ENCODE results near the gene EIF5B.

EIF5B gene

DNA sequence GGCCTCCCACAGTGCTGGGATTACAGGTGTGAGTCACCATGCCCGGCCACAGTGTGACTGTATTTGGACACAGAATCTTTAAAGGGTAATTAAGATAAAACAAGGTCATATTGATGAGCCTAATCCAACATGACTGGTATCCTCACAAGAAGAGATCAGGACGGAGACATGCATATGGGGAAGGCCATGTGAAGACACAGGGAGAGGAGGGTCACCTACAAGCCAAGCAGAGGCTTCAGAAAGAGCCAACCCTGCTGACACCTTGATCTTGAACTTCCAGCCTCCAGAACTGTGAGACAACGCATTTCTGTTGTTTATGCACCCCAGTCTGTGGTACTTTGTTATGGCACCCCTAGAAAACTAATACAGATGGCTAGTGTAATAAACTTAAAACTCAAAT, 80.2 kb downstream of the EIF5B start:
- Histone ChIP-seq H3K4me3 (replicated peaks; ENCODE audit: insufficient read depth, low read length) (no peak overlapping the region), H3K27ac (replicated peaks) (no peak overlapping the region), H3K27me3 (ENCODE audit: insufficient read depth, poor library complexity, severe bottlenecking) (no peaks in the 10 kb centered on the region)
- TF ChIP-seq SPI1 (IDR thresholded peaks at IDR 0.05; ENCODE audit: borderline replicate concordance, low read depth) (no peak), POLR2AphosphoS5 (IDR thresholded peaks at IDR 0.05; ENCODE audit: low read depth) (no peak), GABPA (IDR thresholded peaks at IDR 0.05; ENCODE audit: low read depth) (no peak)
- TF ChIP-seq, protein P1, sequence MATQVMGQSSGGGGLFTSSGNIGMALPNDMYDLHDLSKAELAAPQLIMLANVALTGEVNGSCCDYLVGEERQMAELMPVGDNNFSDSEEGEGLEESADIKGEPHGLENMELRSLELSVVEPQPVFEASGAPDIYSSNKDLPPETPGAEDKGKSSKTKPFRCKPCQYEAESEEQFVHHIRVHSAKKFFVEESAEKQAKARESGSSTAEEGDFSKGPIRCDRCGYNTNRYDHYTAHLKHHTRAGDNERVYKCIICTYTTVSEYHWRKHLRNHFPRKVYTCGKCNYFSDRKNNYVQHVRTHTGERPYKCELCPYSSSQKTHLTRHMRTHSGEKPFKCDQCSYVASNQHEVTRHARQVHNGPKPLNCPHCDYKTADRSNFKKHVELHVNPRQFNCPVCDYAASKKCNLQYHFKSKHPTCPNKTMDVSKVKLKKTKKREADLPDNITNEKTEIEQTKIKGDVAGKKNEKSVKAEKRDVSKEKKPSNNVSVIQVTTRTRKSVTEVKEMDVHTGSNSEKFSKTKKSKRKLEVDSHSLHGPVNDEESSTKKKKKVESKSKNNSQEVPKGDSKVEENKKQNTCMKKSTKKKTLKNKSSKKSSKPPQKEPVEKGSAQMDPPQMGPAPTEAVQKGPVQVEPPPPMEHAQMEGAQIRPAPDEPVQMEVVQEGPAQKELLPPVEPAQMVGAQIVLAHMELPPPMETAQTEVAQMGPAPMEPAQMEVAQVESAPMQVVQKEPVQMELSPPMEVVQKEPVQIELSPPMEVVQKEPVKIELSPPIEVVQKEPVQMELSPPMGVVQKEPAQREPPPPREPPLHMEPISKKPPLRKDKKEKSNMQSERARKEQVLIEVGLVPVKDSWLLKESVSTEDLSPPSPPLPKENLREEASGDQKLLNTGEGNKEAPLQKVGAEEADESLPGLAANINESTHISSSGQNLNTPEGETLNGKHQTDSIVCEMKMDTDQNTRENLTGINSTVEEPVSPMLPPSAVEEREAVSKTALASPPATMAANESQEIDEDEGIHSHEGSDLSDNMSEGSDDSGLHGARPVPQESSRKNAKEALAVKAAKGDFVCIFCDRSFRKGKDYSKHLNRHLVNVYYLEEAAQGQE (IDR thresholded peaks at IDR 0.05; ENCODE audit: insufficient replicate concordance, low read depth) = no peak
- TF ChIP-seq, protein P2, sequence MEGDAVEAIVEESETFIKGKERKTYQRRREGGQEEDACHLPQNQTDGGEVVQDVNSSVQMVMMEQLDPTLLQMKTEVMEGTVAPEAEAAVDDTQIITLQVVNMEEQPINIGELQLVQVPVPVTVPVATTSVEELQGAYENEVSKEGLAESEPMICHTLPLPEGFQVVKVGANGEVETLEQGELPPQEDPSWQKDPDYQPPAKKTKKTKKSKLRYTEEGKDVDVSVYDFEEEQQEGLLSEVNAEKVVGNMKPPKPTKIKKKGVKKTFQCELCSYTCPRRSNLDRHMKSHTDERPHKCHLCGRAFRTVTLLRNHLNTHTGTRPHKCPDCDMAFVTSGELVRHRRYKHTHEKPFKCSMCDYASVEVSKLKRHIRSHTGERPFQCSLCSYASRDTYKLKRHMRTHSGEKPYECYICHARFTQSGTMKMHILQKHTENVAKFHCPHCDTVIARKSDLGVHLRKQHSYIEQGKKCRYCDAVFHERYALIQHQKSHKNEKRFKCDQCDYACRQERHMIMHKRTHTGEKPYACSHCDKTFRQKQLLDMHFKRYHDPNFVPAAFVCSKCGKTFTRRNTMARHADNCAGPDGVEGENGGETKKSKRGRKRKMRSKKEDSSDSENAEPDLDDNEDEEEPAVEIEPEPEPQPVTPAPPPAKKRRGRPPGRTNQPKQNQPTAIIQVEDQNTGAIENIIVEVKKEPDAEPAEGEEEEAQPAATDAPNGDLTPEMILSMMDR (IDR thresholded peaks at IDR 0.05; ENCODE audit: insufficient read depth, low read length) = no peak
- no peak for DNase-seq (ENCODE audit: low read depth in 1 of 2, low spot score in 1 of 2)

DNA sequence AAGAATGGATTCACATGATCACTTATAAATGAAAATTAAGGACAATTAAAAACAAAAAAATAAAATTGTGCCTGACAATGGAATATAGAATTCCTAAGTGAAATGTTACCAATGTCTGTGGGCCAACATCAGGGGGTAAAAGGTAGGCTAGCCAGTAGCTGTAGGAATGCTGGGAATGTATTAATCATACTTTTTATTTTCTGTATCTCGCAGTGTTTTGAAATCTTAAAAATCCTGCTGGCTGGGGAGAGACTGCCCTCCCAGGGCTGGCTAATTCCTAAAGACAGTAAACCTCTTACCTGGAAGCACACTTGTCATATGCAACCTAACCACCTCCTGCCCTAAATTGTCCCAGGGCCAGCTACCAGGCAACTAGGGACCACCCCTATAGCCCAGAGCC, 82.8 kb downstream of the EIF5B start:
- Histone ChIP-seq H3K27ac (replicated peaks) (no peak overlapping the region), H3K27me3 (ENCODE audit: insufficient read depth, poor library complexity, severe bottlenecking) (no peaks in the 10 kb centered on the region), H3K4me3 (replicated peaks; ENCODE audit: insufficient read depth, low read length) (no peak overlapping the region)
- DNase-seq (ENCODE audit: low read depth in 1 of 2, low spot score in 1 of 2) = no peak
- TF ChIP-seq SPI1 (IDR thresholded peaks at IDR 0.05; ENCODE audit: borderline replicate concordance, low read depth) (no peak), POLR2AphosphoS5 (IDR thresholded peaks at IDR 0.05; ENCODE audit: low read depth) (no peak)

DNA sequence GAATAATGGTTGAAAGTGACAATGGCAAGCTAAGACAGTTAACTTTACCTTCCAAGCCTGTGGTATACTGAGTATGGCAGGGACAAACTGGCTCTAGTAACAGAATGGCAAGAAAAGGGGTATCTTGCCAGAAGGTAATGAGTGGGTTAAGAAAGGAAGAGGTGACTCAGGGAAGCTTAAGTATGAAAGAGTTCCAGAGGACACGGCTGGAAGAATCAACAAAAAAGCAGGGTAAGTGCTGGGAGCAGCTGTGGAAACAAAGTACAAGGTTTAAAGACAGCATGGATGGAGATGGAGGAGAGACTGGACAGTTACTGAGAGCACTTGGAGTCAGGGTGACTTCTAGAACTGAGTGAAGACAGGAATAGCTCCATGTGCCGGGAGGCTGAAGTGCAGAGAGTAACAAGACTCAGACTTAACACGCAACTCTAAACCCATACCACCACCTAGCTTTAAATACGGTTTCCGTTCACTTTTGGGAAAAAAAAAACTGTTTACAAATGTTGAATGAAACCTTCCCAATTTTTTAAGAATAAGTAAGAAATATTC, 83.6 kb downstream of the EIF5B start:
- TF ChIP-seq GABPA (IDR thresholded peaks at IDR 0.05; ENCODE audit: low read depth) (no peak), SPI1 (IDR thresholded peaks at IDR 0.05; ENCODE audit: borderline replicate concordance, low read depth) (no peak), POLR2AphosphoS5 (IDR thresholded peaks at IDR 0.05; ENCODE audit: low read depth) (no peak)
- TF ChIP-seq, protein P1 (IDR thresholded peaks at IDR 0.05; ENCODE audit: insufficient replicate concordance, low read depth) = no peak
- TF ChIP-seq, protein P2 (IDR thresholded peaks at IDR 0.05; ENCODE audit: insufficient read depth, low read length) = no peak
- no peak overlapping the region for H3K4me3 ChIP-seq (replicated peaks; ENCODE audit: insufficient read depth, low read length)
- no peaks in the 10 kb centered on the region for H3K27me3 ChIP-seq (ENCODE audit: insufficient read depth, poor library complexity, severe bottlenecking)
- H3K27ac ChIP-seq (replicated peaks) = no peak overlapping the region
- no peak for DNase-seq (ENCODE audit: low read depth in 1 of 2, low spot score in 1 of 2)

DNA sequence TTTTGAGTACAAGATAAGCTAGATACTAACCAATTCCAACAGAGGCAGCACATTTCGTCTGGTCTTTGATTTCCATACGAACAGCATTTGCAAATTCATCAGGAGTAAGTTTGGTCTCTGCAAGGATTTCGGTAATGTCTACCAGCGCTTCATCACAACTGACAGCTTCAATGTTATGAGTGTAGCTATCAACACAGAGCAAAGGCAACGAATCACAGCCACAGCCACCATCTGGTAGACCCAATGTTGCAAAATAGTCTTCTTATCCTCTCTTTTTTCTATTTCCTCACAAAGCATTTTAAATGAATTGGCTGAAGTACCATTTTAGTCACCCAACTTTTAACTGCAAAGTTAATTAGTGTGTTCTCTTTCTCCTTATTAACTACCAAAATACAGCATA, 84.3 kb downstream of the EIF5B start:
- no peaks in the 10 kb centered on the region for H3K27me3 ChIP-seq (ENCODE audit: insufficient read depth, poor library complexity, severe bottlenecking)
- DNase-seq (ENCODE audit: low read depth in 1 of 2, low spot score in 1 of 2) = no peak
- TF ChIP-seq POLR2AphosphoS5 (IDR thresholded peaks at IDR 0.05; ENCODE audit: low read depth) (no peak), GABPA (IDR thresholded peaks at IDR 0.05; ENCODE audit: low read depth) (no peak), SPI1 (IDR thresholded peaks at IDR 0.05; ENCODE audit: borderline replicate concordance, low read depth) (no peak)
- TF ChIP-seq, protein P2 (IDR thresholded peaks at IDR 0.05; ENCODE audit: insufficient read depth, low read length) = no peak
- TF ChIP-seq, protein P1 (IDR thresholded peaks at IDR 0.05; ENCODE audit: insufficient replicate concordance, low read depth) = no peak
- H3K27ac ChIP-seq (replicated peaks) = no peak overlapping the region
- no peak overlapping the region for H3K4me3 ChIP-seq (replicated peaks; ENCODE audit: insufficient read depth, low read length)
